Neural cell (in vitro differentiated cells): ENCODE results near the gene SMARCD1. TPM values are rescaled to one million over a fixed set of nuclear protein-coding genes. Genes with fewer than 3 reads are reported as not detected.

Experiments used
- H2AFZ ChIP-seq: fragments of 200-600, 300-800 bp; sonication (generic), shearing (Covaris generic); 2 replicates; pipeline ENCODE4 v1.6.0; 2014; ENCODE audit warnings: low read depth, mild to moderate bottlenecking, antibody characterized with exemption, low read length, moderate library complexity
- H3F3A ChIP-seq: fragments of 200-600 bp; shearing (Covaris generic); 2 replicates; pipeline ENCODE4 v1.6.1; 2016; ENCODE audit warnings: mild to moderate bottlenecking, moderate library complexity, mixed read lengths, antibody characterized with exemption, low read length; ENCODE audit not compliant: insufficient read depth, poor library complexity, severe bottlenecking
- H3K27ac ChIP-seq: fragments of 200-600, 300-800 bp; sonication (generic), shearing (Covaris generic); 2 replicates; pipeline ENCODE4 v1.5.1; 2014; ENCODE audit warnings: mild to moderate bottlenecking, low read length, moderate library complexity
- H3K27me3 ChIP-seq: fragments of 300-800, 200-600 bp; sonication (generic), shearing (Covaris generic); 2 replicates; pipeline ENCODE4 v1.6.0; 2014; ENCODE audit warnings: mild to moderate bottlenecking, low read depth, low read length, moderate library complexity; ENCODE audit not compliant: insufficient read depth
- H3K36me3 ChIP-seq: fragments of 300-800, 200-600 bp; sonication (generic), shearing (Covaris generic); 2 replicates; pipeline ENCODE4 v1.5.1; 2014; ENCODE audit warnings: mild to moderate bottlenecking, antibody characterized with exemption, low read length, moderate library complexity; ENCODE audit not compliant: insufficient read depth
- H3K4me2 ChIP-seq: fragments of 300-800, 200-600 bp; sonication (generic), shearing (Covaris generic); 2 replicates; pipeline ENCODE4 v1.6.0; 2014; ENCODE audit warnings: mild to moderate bottlenecking, low read length
- H3K4me3 ChIP-seq: fragments of 300-800, 200-600 bp; sonication (generic), shearing (Covaris generic); 2 replicates; pipeline ENCODE4 v1.5.1; 2014; ENCODE audit warnings: mild to moderate bottlenecking, low read length, moderate library complexity
- H3K79me2 ChIP-seq: fragments of 200-600 bp; shearing (Covaris generic); replicated peaks from 2 replicates; pipeline ENCODE4 v1.6.0; 2014; ENCODE audit warnings: mild to moderate bottlenecking, low read length, moderate library complexity; ENCODE audit not compliant: insufficient read depth
- H3K9ac ChIP-seq: fragments of 300-800, 200-600 bp; sonication (generic), shearing (Covaris generic); 2 replicates; pipeline ENCODE4 v1.6.1; 2016; ENCODE audit warnings: mild to moderate bottlenecking, low read length, mixed read lengths
- H3K9me2 ChIP-seq: fragments of 200-600 bp; shearing (Covaris generic); 2 replicates; pipeline ENCODE4 v1.6.1; 2016; ENCODE audit warnings: mild to moderate bottlenecking, low read length, mixed read lengths; ENCODE audit not compliant: insufficient read depth
- H3K9me3 ChIP-seq: fragments of 200-600, 300-800 bp; sonication (generic), shearing (Covaris generic); 2 replicates; pipeline ENCODE4 v1.6.1; 2016; ENCODE audit warnings: mild to moderate bottlenecking, mixed run types, low read length, moderate library complexity, mixed read lengths
- H4K20me1 ChIP-seq: fragments of 200-600 bp; shearing (Covaris generic); 2 replicates; pipeline ENCODE4 v1.6.1; 2016; ENCODE audit warnings: mild to moderate bottlenecking, mixed run types; ENCODE audit not compliant: insufficient read depth
- EP300 ChIP-seq: fragments of 450-650 bp; conservative IDR thresholded peaks from 2 replicates; pipeline ENCODE4 v1.6.1; 2014; ENCODE audit warnings: antibody characterized with exemption, mild to moderate bottlenecking, moderate library complexity; ENCODE audit not compliant: poor library complexity, severe bottlenecking
- EZH2 ChIP-seq: fragments of 200-600, 300-800 bp; shearing (Covaris generic), sonication (generic); IDR thresholded peaks from 2 replicates; pipeline ENCODE4 v1.6.1; 2014; ENCODE audit warnings: antibody characterized with exemption, low read length, borderline replicate concordance, mild to moderate bottlenecking; ENCODE audit not compliant: insufficient read depth, poor library complexity, severe bottlenecking
- MXI1 ChIP-seq: fragments of 450-650 bp; conservative IDR thresholded peaks from 2 replicates; pipeline ENCODE4 v1.6.1; 2014; ENCODE audit warnings: antibody characterized with exemption, mild to moderate bottlenecking; ENCODE audit not compliant: poor library complexity, severe bottlenecking
- RAD21 ChIP-seq: fragments of 450-650 bp; conservative IDR thresholded peaks from 2 replicates; pipeline ENCODE4 v1.6.1; 2014; ENCODE audit warnings: antibody characterized with exemption, mild to moderate bottlenecking, moderate library complexity
- REST ChIP-seq: IDR thresholded peaks from 2 replicates; pipeline ENCODE4 v1.6.1; 2012; ENCODE audit warnings: borderline replicate concordance
- SMC3 ChIP-seq: fragments of 450-650 bp; conservative IDR thresholded peaks from 2 replicates; pipeline ENCODE4 v1.6.1; 2014; ENCODE audit warnings: antibody characterized with exemption, mild to moderate bottlenecking, moderate library complexity; ENCODE audit not compliant: poor library complexity
- TAF1 ChIP-seq: IDR thresholded peaks from 2 replicates; pipeline ENCODE4 v1.6.1; 2012; ENCODE audit warnings: low read depth
- polyA plus RNA-seq: library from polyadenylated mRNA; depleted of rRNA; stranded (reverse); fragments of >200 nt; gene quantifications from 2 replicates; pipeline ENCODE4 v1.2.3, GENCODE V29; 2014

SMARCD1 gene
- polyA plus RNA-seq, 1 donor from 2014 or later = 90.9 TPM

GRCh38 chr12:50104417-50105366 is 19.6 kb downstream of the SMARCD1 start:
- no peak for TF ChIP-seq RAD21
- TF ChIP-seq EP300 = no peak
- no peak for TF ChIP-seq REST
- no peak for TF ChIP-seq SMC3
- no peak for TF ChIP-seq EZH2
- no peak for TF ChIP-seq TAF1
- no peak overlapping the region for H3K9ac ChIP-seq
- no peaks in the 10 kb centered on the region for H3K79me2 ChIP-seq
- no peak overlapping the region for H3K27ac ChIP-seq
- peaks cover 4% of the 10 kb centered on the region for H3F3A ChIP-seq
- no peaks in the 10 kb centered on the region for H3K9me3 ChIP-seq
- no peak overlapping the region for H3K4me3 ChIP-seq
- H3K4me2 ChIP-seq = no peak overlapping the region
- no peak overlapping the region for H2AFZ ChIP-seq
- H3K36me3 ChIP-seq = peaks cover 5% of the 10 kb centered on the region
- H3K9me2 ChIP-seq = no peaks in the 10 kb centered on the region
- H3K27me3 ChIP-seq = no peaks in the 10 kb centered on the region
- no peaks in the 10 kb centered on the region for H4K20me1 ChIP-seq

GRCh38 chr12:50105913-50106450 is 20.8 kb downstream of the SMARCD1 start:
- Histone ChIP-seq H3K9ac (no peak overlapping the region), H4K20me1 (no peaks in the 10 kb centered on the region), H3K27me3 (no peaks in the 10 kb centered on the region), H3K9me3 (no peaks in the 10 kb centered on the region), H3K36me3 (no peaks in the 10 kb centered on the region), H3K79me2 (no peaks in the 10 kb centered on the region), H3K9me2 (no peaks in the 10 kb centered on the region), H3F3A (peaks cover 4% of the 10 kb centered on the region), H3K27ac (no peak overlapping the region), H2AFZ (no peak overlapping the region), H3K4me2 (no peak overlapping the region), H3K4me3 (no peak overlapping the region)
- TF ChIP-seq REST (no peak), SMC3 (no peak), MXI1 (no peak)
